Prostate gland (tissue), 1 donor: ENCODE results near the gene ULK4.

Experiments
- POLR2A ChIP-seq: fragments of 450-650 bp; IDR thresholded peaks from one replicate; pipeline ENCODE4 v1.6.1; 2016; ENCODE audit warnings: antibody characterized with exemption, mild to moderate bottlenecking
- POLR2AphosphoS5 ChIP-seq: sonication (generic); formaldehyde crosslinking; IDR thresholded peaks from one replicate; pipeline ENCODE4 v1.6.1; 2017; ENCODE audit warnings: antibody characterized with exemption

- TF ChIP-seq POLR2A (no peak), POLR2AphosphoS5 (no peak)
Measured at GRCh38 chr3:41518626-41519025, 443.3 kb downstream of the ULK4 start.
